Measurements from ENCODE around the gene TBC1D32.

Gene TBC1D32

DNA sequence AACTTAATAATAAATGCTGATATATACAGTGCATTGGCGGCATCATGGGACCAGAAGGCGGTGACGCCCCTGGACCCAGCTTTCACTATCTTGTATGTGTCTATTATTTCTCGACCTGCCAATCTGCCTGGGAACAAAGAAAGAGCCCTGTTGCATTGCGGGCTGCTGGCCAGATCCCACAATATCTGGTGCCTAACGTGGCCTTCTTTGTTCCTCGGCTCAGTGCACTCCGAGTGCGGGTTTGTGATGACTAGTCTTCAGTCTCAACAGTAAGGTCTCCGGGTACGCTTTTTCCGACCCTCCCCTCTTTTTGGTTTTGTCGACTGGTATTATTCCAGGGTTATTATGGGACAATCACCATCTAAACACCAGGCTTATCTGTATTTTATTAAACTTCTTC lies 291.5 kb downstream of the TBC1D32 start:
- H3K9me3 ChIP-seq (ENCODE audit: control insufficient read depth in 1 of 2, low read length in 2 of 2) = no peaks in the 10 kb centered on the region
- no peak overlapping the region for H3K27ac ChIP-seq (ENCODE audit: low read depth, low read length)
- H3K4me1 ChIP-seq (ENCODE audit: control insufficient read depth in 1 of 2, insufficient read depth in 2 of 2, low read length in 2 of 2) = no peaks in the 10 kb centered on the region
- no peak overlapping the region for H3K9ac ChIP-seq (ENCODE audit: low read depth in 1 of 2, low read length in 2 of 2)
- no peaks in the 10 kb centered on the region for H3K36me3 ChIP-seq (ENCODE audit: control insufficient read depth in 1 of 2, insufficient read depth in 2 of 2, low read length in 2 of 2)
- no peak overlapping the region for H3K4me3 ChIP-seq (ENCODE audit: low read depth in 1 of 2, low read length in 2 of 2)
- no peaks in the 10 kb centered on the region for H3K27me3 ChIP-seq (ENCODE audit: control insufficient read depth in 1 of 2, insufficient read depth in 2 of 2, low read length in 2 of 2)

DNA sequence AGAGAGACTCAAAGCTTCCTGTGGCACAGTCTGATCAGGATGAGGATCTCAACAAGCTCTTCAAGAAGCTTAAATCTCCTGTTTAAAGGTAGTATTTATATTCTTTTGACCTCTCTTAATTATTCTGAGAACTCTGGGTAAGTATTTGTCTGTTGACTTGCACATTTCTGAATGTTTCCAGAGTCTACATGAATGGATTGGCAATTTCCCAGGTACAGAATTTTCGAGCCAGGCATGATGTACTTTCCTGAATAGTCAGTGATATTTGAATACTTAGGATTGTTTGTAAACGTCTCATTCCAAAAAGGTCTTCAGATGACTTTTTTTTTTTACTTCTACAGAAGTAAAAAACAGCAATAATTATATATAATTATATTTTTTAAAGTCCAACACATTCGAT lies 293.4 kb downstream of the TBC1D32 start:
- H3K27ac ChIP-seq (ENCODE audit: low read depth, low read length) = no peak overlapping the region
- no peak overlapping the region for H3K9ac ChIP-seq (ENCODE audit: low read depth in 1 of 2, low read length in 2 of 2)
- no peaks in the 10 kb centered on the region for H3K9me3 ChIP-seq (ENCODE audit: control insufficient read depth in 1 of 2, low read length in 2 of 2)
- no peaks in the 10 kb centered on the region for H3K27me3 ChIP-seq (ENCODE audit: control insufficient read depth in 1 of 2, insufficient read depth in 2 of 2, low read length in 2 of 2)
- H3K4me3 ChIP-seq (ENCODE audit: low read depth in 1 of 2, low read length in 2 of 2) = no peak overlapping the region
- H3K36me3 ChIP-seq (ENCODE audit: control insufficient read depth in 1 of 2, insufficient read depth in 2 of 2, low read length in 2 of 2) = no peaks in the 10 kb centered on the region
- H3K4me1 ChIP-seq (ENCODE audit: control insufficient read depth in 1 of 2, insufficient read depth in 2 of 2, low read length in 2 of 2) = no peaks in the 10 kb centered on the region

DNA sequence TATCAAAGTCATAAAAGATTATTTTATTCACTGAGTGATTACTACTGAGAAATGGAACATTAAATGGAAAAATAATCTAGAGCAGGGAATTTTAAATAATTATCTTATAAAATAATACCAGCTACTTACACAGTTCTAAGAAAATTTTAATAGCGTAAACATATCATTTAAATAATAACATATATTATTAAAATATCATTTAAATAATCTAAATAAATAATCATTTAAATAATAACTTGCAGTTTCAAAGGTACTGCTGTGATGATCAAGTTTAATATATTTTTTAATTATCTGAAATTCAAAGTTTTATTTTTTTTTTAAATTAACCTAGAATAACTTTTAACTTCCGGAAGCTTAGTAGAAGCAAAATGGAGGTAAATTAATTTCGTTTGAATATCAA lies 301.2 kb downstream of the TBC1D32 start:
- Histone ChIP-seq H3K36me3 (ENCODE audit: control insufficient read depth in 1 of 2, insufficient read depth in 2 of 2, low read length in 2 of 2) (no peaks in the 10 kb centered on the region), H3K9me3 (ENCODE audit: control insufficient read depth in 1 of 2, low read length in 2 of 2) (no peaks in the 10 kb centered on the region), H3K27me3 (ENCODE audit: control insufficient read depth in 1 of 2, insufficient read depth in 2 of 2, low read length in 2 of 2) (no peaks in the 10 kb centered on the region), H3K27ac (ENCODE audit: low read depth, low read length) (no peak overlapping the region), H3K9ac (ENCODE audit: low read depth in 1 of 2, low read length in 2 of 2) (no peak overlapping the region), H3K4me1 (ENCODE audit: control insufficient read depth in 1 of 2, insufficient read depth in 2 of 2, low read length in 2 of 2) (no peaks in the 10 kb centered on the region), H3K4me3 (ENCODE audit: low read depth in 1 of 2, low read length in 2 of 2) (no peak overlapping the region)

DNA sequence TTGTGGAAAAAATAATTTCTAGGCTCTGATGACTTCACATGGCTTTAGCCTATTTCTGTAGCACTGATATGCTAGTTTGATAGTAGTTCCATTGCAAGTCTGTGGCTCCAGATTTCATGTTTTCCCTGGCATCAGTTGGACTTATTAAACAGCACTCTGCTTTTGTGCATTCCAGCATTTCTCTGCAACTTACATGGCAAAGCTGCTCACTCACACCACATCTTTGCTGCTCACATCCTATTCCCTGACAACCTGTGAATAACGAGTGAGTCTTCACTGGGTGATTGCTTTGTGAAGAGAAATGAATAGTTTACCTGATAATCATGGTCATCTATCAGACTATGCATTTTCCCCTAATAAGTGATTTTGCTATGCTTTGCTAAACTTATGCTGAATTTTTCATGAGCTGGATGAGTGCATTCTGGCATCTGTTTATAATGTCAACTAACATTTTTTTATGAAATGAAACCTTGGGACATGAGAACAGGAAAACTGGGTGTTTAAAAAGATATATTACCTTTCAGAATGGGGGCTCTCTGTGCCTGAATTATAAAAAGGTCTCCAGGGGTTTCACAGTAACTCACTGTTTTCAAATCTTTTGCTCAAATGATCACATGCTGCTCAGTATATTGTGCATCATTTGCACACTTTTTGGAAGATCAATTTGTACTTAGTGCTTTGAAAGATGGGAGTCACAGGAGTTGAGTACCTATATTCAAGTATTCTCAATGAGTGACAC lies 301.8 kb downstream of the TBC1D32 start:
- Histone ChIP-seq H3K4me1 (ENCODE audit: control insufficient read depth in 1 of 2, insufficient read depth in 2 of 2, low read length in 2 of 2) (no peaks in the 10 kb centered on the region), H3K27me3 (ENCODE audit: control insufficient read depth in 1 of 2, insufficient read depth in 2 of 2, low read length in 2 of 2) (no peaks in the 10 kb centered on the region), H3K36me3 (ENCODE audit: control insufficient read depth in 1 of 2, insufficient read depth in 2 of 2, low read length in 2 of 2) (no peaks in the 10 kb centered on the region), H3K4me3 (ENCODE audit: low read depth in 1 of 2, low read length in 2 of 2) (no peak overlapping the region), H3K27ac (ENCODE audit: low read depth, low read length) (no peak overlapping the region), H3K9me3 (ENCODE audit: control insufficient read depth in 1 of 2, low read length in 2 of 2) (no peaks in the 10 kb centered on the region), H3K9ac (ENCODE audit: low read depth in 1 of 2, low read length in 2 of 2) (no peak overlapping the region)
